NCI-H526 treated with DMSO at 0.1 percent for 48 hours (cell line): ENCODE data around the gene SPINT1.
A peak's percentile ranks its signal among the peaks of the same experiment; 100 is the strongest.
"Not testable (repeated sequence)": the region's sequence is repeated elsewhere in the genome, so short reads cannot be mapped to it uniquely, and the experiment has no call there.

ENCODE experiments used
- DNase-seq: peaks from one replicate; lab custom pipeline; 2025; lab: John Stamatoyannopoulos, UW

SPINT1 gene

GRCh38 chr15:40858706-40859105, 14.9 kb downstream of the SPINT1 start:
- DNase-seq = no peak

GRCh38 chr15:40859206-40859851, 15.5 kb downstream of the SPINT1 start:
- DNase-seq = no peak

GRCh38 chr15:40861147-40861546, 17.3 kb downstream of the SPINT1 start:
- not testable (repeated sequence) for DNase-seq

- no peak for DNase-seq
These were observed 19.9 kb downstream of the SPINT1 start for GRCh38 chr15:40863660-40864270.

- DNase-seq = no peak
These were observed 23.4 kb downstream of the SPINT1 start for GRCh38 chr15:40867199-40867598.

- DNase-seq = no peak
These were observed 25.8 kb downstream of the SPINT1 start for GRCh38 chr15:40869686-40870085.

- no peak for DNase-seq
These were observed 26.9 kb downstream of the SPINT1 start for GRCh38 chr15:40870716-40871115.

- no peak for DNase-seq
These were observed 28.1 kb downstream of the SPINT1 start for GRCh38 chr15:40871749-40872617.

GRCh38 chr15:40872791-40873693, 29.2 kb downstream of the SPINT1 start:
- DNase-seq = no peak

- DNase-seq = peak; percentile 86
These were observed 30.1 kb downstream of the SPINT1 start, which contains the start of gene RHOV for GRCh38 chr15:40873694-40874561. Gene RHOV, minus strand, starts transcription at chr15:40874234. Its CDS starts 95 bp downstream, at chr15:40874139.

- DNase-seq = no peak
These were observed 32.3 kb downstream of the SPINT1 start for GRCh38 chr15:40875991-40876730.

GRCh38 chr15:40877694-40878093, 33.8 kb downstream of the SPINT1 start:
- DNase-seq = no peak

GRCh38 chr15:40878785-40879184, 34.9 kb downstream of the SPINT1 start:
- DNase-seq = no peak

GRCh38 chr15:40879609-40880008, 35.8 kb downstream of the SPINT1 start:
- DNase-seq = no peak

GRCh38 chr15:40881351-40881750, 37.5 kb downstream of the SPINT1 start:
- DNase-seq = no peak

GRCh38 chr15:40886586-40886985, 42.7 kb downstream of the SPINT1 start:
- no peak for DNase-seq

GRCh38 chr15:40889112-40889511, 45.3 kb downstream of the SPINT1 start:
- no peak for DNase-seq

- no peak for DNase-seq
These were observed 47.3 kb downstream of the SPINT1 start for GRCh38 chr15:40891138-40891537.

GRCh38 chr15:40891810-40892446, 48.1 kb downstream of the SPINT1 start:
- DNase-seq = peak; percentile 49
